Type B pancreatic cell (in vitro differentiated cells): ENCODE results near the gene MVB12B. TPM values are rescaled to one million over a fixed set of nuclear protein-coding genes. Genes with fewer than 3 reads are reported as not detected.
A peak's percentile ranks its signal among the peaks of the same experiment; 100 is the strongest.

Source experiments
- DNase-seq: peaks from one replicate; pipeline ENCODE4 v3.0.0; 2021; ENCODE audit warnings: mixed read lengths; ENCODE audit not compliant: unreplicated experiment; ENCODE audit errors: extremely low spot score
- H3K27ac Mint-ChIP-seq: 2 replicates; pipeline ENCODE4 v1.8.0; 2021; ENCODE audit warnings: mild to moderate bottlenecking, mixed read lengths
- H3K27me3 Mint-ChIP-seq: 2 replicates; pipeline ENCODE4 v1.8.0; 2021; ENCODE audit warnings: mixed read lengths
- H3K36me3 Mint-ChIP-seq: 2 replicates; pipeline ENCODE4 v1.8.0; 2021; ENCODE audit warnings: mixed read lengths
- H3K4me1 Mint-ChIP-seq: one replicate; pipeline ENCODE4 v1.8.0; 2021; ENCODE audit warnings: mixed read lengths; ENCODE audit not compliant: unreplicated experiment
- H3K4me3 Mint-ChIP-seq: 2 replicates; pipeline ENCODE4 v1.8.0; 2021; ENCODE audit warnings: mild to moderate bottlenecking, mixed read lengths
- H3K9me3 Mint-ChIP-seq: 2 replicates; pipeline ENCODE4 v1.8.0; 2021; ENCODE audit warnings: mixed read lengths
- total RNA-seq: library from RNA; stranded (reverse); gene quantifications from 2 replicates; pipeline ENCODE4 v1.2.1, GENCODE V29; 2021; ENCODE audit warnings: low replicate concordance
- TF ChIP-seq, protein P1 (sequence below): fragments of 200-600 bp; sonication (generic); conservative IDR thresholded peaks from 2 replicates; pipeline ENCODE4 v1.5.0; 2021; ENCODE audit warnings: antibody characterized with exemption, mild to moderate bottlenecking

Gene MVB12B
- total RNA-seq, 1 donor from 2014 or later, result 26.1 TPM

DNA sequence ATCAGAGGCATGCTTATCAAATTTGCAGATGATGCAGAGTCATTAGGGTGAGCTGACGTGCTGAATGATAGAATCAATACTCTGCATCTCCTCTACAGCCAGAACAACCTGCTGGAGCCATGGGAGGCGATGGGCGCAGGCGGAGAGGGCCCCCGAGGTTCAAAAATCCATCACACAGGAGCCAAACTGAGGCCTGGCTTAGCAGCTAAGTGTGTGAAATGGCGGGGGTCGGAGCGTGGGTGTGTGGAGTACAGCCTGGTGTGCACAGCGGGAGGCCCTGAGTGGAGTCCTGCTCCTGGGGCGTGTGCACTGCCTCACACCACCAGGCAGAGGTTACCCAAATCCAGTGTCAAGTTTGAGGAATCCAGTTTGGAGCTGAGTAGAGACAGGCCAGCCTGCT lies 73.2 kb downstream of the MVB12B start:
- no peak overlapping the region for H3K4me3 Mint-ChIP-seq
- no peak overlapping the region for H3K27ac Mint-ChIP-seq
- H3K36me3 Mint-ChIP-seq, result peaks cover 18% of the 10 kb centered on the region
- no peaks in the 10 kb centered on the region for H3K27me3 Mint-ChIP-seq
- DNase-seq, result peak; percentile 53
- H3K4me1 Mint-ChIP-seq, result peaks cover 19% of the 10 kb centered on the region
- H3K9me3 Mint-ChIP-seq, result no peaks in the 10 kb centered on the region
- TF ChIP-seq, protein P1, sequence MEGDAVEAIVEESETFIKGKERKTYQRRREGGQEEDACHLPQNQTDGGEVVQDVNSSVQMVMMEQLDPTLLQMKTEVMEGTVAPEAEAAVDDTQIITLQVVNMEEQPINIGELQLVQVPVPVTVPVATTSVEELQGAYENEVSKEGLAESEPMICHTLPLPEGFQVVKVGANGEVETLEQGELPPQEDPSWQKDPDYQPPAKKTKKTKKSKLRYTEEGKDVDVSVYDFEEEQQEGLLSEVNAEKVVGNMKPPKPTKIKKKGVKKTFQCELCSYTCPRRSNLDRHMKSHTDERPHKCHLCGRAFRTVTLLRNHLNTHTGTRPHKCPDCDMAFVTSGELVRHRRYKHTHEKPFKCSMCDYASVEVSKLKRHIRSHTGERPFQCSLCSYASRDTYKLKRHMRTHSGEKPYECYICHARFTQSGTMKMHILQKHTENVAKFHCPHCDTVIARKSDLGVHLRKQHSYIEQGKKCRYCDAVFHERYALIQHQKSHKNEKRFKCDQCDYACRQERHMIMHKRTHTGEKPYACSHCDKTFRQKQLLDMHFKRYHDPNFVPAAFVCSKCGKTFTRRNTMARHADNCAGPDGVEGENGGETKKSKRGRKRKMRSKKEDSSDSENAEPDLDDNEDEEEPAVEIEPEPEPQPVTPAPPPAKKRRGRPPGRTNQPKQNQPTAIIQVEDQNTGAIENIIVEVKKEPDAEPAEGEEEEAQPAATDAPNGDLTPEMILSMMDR, result no peak

DNA sequence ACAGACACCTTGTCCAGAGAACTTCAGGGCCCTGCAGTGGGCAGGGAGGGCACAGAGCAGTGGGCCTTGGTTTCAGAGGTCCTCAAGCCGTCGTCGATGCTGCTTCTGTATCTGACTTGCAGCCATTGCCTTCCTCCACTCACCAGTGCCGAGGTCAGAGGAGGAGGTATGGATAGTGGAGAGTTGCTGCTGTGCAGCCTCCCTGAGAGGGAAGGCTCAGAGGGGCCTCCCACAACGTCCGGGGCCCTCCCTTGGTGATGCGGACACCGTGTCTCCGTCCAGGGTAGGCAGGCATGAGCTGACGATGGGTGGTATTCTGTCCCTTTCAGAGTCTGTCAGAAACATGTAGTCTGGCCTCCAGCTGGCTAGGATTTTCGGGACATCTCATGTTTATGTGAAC lies 73.9 kb downstream of the MVB12B start:
- H3K27ac Mint-ChIP-seq, result no peak overlapping the region
- no peak overlapping the region for H3K4me3 Mint-ChIP-seq
- TF ChIP-seq, protein P1, result no peak
- H3K4me1 Mint-ChIP-seq, result peaks cover 19% of the 10 kb centered on the region
- peaks cover 14% of the 10 kb centered on the region for H3K36me3 Mint-ChIP-seq
- H3K9me3 Mint-ChIP-seq, result no peaks in the 10 kb centered on the region
- H3K27me3 Mint-ChIP-seq, result no peaks in the 10 kb centered on the region
- DNase-seq, result no peak

DNA sequence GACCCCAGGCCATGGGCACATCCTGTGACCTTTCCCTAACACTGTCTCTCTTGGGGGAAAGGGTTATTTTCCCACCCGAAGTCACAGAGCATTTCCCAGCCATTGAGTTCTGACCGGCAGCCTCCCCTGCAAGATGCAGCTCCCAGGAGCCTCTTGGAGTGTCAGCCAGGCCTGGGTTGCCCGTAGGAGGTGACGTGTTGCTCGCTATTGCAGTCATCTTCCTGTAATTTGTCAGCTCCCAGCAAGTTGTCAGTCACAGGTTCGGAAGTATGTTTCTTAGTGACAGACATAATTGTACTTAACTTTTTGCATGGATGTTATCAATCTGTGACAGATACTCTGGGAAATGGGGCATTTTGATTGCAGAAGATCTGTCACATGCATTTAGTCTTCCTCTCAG lies 74.5 kb downstream of the MVB12B start:
- TF ChIP-seq, protein P1, result no peak
- peaks cover 14% of the 10 kb centered on the region for H3K36me3 Mint-ChIP-seq
- H3K4me3 Mint-ChIP-seq, result no peak overlapping the region
- peaks cover 22% of the 10 kb centered on the region for H3K4me1 Mint-ChIP-seq
- H3K9me3 Mint-ChIP-seq, result no peaks in the 10 kb centered on the region
- H3K27ac Mint-ChIP-seq, result no peak overlapping the region
- no peaks in the 10 kb centered on the region for H3K27me3 Mint-ChIP-seq
- DNase-seq, result no peak

DNA sequence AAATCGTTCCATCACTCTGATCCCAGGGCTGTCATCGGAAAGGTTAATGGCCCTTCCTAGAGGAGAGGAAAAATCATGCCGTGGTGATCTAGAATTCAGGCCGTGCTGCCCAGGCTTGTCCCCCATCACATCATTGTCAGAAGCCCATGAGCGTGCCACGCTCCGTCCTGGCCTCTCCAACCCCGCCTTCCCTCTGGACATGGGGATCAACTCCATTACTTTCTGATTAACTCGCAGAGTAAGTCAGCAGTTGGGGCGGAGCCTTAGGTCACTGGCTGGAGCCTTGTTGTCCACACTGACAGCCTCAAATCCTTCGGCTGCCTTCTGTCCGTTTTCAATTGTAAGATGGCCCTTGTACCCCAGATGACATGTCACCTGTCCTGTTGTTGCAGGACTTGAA lies 75.0 kb downstream of the MVB12B start:
- Mint-ChIP-seq H3K4me3 (no peak overlapping the region), H3K9me3 (no peaks in the 10 kb centered on the region), H3K27ac (no peak overlapping the region), H3K36me3 (peaks cover 14% of the 10 kb centered on the region), H3K4me1 (peaks cover 27% of the 10 kb centered on the region), H3K27me3 (no peaks in the 10 kb centered on the region)
- no peak for DNase-seq
- TF ChIP-seq, protein P1, result no peak

DNA sequence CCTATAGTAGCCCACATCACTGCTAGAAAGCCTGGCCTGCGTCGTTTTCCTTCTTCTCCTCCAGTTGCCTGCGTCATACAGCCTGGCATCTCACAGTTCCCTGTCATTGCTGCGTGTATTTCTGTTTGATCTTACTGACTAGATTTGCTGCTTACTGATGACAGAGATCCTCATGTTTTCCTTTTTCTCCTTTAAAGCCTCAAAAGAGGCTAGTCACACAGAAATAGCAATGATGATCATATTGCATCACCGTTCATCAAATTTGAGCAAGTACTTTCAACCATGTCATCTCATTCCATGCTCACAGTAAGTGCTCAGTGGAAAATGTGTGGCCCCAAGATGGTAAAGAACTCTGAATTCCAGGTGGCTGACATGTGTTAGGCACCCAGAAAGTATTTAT lies 76.8 kb downstream of the MVB12B start:
- H3K9me3 Mint-ChIP-seq, result no peaks in the 10 kb centered on the region
- peaks cover 14% of the 10 kb centered on the region for H3K36me3 Mint-ChIP-seq
- peaks cover 33% of the 10 kb centered on the region for H3K4me1 Mint-ChIP-seq
- no peak for DNase-seq
- TF ChIP-seq, protein P1, result no peak
- H3K27ac Mint-ChIP-seq, result no peak overlapping the region
- H3K4me3 Mint-ChIP-seq, result no peak overlapping the region
- no peaks in the 10 kb centered on the region for H3K27me3 Mint-ChIP-seq

DNA sequence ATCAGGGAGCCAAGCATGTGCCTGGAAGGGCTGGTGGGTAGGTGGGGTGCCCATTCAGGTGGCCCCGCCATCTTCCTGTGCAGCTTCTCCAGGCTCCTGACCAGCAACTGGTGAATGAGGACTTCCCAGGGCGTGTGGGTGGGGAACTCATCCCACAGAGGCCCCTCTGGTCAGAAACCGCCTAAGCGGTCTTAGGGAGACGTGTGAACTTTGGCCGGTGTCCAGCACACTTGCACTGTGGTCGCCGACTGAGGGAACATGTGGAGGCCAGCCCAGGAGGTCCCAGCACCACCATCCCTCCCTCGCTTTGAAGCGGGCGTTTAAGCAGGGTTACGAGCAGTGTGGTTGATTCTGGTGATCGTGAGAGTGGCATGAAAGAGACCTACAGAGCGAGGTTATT lies 77.8 kb downstream of the MVB12B start:
- Mint-ChIP-seq H3K27ac (no peak overlapping the region), H3K27me3 (no peaks in the 10 kb centered on the region), H3K36me3 (peaks cover 14% of the 10 kb centered on the region), H3K4me1 (peaks cover 31% of the 10 kb centered on the region), H3K4me3 (no peak overlapping the region), H3K9me3 (no peaks in the 10 kb centered on the region)
- DNase-seq, result no peak
- TF ChIP-seq, protein P1, result no peak
